ENCODE results near the gene SELENON. TPM values are rescaled to one million over a fixed set of nuclear protein-coding genes. Genes with fewer than 3 reads are reported as not detected.

SELENON gene
- polyA plus RNA-seq, 1 of the 3 experiments (the other 2 are of a cell fraction), result 56.2 TPM

DNA sequence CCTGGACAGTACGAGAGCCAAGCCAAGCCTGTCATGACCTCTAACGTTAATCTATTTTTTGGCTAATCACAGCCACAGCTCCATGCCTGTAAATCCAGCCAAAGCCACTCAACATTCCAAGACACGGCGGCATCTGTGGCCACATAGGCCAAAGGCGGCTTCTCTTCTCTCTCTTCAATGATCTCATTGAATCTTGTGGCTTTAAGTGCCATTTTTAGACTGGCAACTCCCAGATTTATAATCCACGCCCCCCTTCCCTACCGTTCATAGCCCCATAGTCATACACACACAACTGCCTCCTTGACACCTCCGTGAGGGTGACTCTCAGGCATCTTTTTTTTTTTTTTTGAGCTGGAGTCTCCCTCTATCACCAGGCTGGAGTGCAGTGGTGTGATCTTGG lies 5.7 kb upstream of the SELENON start:
- ChIA-PET CTCF (interaction anchor here (0.7 to 2.3 kb wide), 4 partner anchors 7 to 186 kb away, joined by 3 to 7 read pairs (median 3); no protein-coding TSS in a partner anchor), POLR2A (interaction anchor here (0.6 kb wide), 1 partner anchor 9 kb away, joined by 4 read pairs; no protein-coding TSS in a partner anchor)
- no peaks in the 10 kb centered on the region for H3F3A ChIP-seq (replicated peaks; ENCODE audit: insufficient read depth)
- H3K4me3 ChIP-seq (ENCODE audit: low read depth in 2 of 2, low read length in 1 of 2), result no peak overlapping the region
- H3K9me3 ChIP-seq, result no peaks in the 10 kb centered on the region
- H3K79me2 ChIP-seq (ENCODE audit: insufficient read depth), result no peaks in the 10 kb centered on the region
- peaks cover 0 to 16% of the 10 kb centered on the region in 2 experiments; a peak in 1 of 4 replicates for H3K4me1 ChIP-seq (ENCODE audit: control insufficient read depth in 1 of 2, insufficient read depth in 2 of 2, low read depth in 1 of 2, low read length in 1 of 2)
- H3K27ac ChIP-seq (ENCODE audit: low read depth in 2 of 2, low read length in 1 of 2), result no peak overlapping the region
- no peaks in the 10 kb centered on the region for H3K9me2 ChIP-seq
- no peak overlapping the region for H3K4me2 ChIP-seq
- no peak for DNase-seq
- no peaks in the 10 kb centered on the region for H4K20me1 ChIP-seq (ENCODE audit: insufficient read depth)
- TF ChIP-seq JUND (IDR thresholded peaks at IDR 0.05) (no peak), POLR2AphosphoS5 (IDR thresholded peaks at IDR 0.05; ENCODE audit: low read depth, low read length) (no peak), CHD2 (IDR thresholded peaks at IDR 0.05; ENCODE audit: low read length, partially characterized antibody) (no peak), FOXJ3 (CRISPR knock-in tag; IDR thresholded peaks at IDR 0.05) (no peak), RXRA (IDR thresholded peaks at IDR 0.05; ENCODE audit: borderline replicate concordance, low read depth) (no peak), EZH2phosphoT487 (IDR thresholded peaks at IDR 0.05; ENCODE audit: borderline replicate concordance, low read depth) (no peak), RAD21 (IDR thresholded peaks at IDR 0.05; ENCODE audit: low read length) (no peak), RFX5 (IDR thresholded peaks at IDR 0.05; ENCODE audit: low read length) (no peak)
- TF ChIP-seq, protein P1, sequence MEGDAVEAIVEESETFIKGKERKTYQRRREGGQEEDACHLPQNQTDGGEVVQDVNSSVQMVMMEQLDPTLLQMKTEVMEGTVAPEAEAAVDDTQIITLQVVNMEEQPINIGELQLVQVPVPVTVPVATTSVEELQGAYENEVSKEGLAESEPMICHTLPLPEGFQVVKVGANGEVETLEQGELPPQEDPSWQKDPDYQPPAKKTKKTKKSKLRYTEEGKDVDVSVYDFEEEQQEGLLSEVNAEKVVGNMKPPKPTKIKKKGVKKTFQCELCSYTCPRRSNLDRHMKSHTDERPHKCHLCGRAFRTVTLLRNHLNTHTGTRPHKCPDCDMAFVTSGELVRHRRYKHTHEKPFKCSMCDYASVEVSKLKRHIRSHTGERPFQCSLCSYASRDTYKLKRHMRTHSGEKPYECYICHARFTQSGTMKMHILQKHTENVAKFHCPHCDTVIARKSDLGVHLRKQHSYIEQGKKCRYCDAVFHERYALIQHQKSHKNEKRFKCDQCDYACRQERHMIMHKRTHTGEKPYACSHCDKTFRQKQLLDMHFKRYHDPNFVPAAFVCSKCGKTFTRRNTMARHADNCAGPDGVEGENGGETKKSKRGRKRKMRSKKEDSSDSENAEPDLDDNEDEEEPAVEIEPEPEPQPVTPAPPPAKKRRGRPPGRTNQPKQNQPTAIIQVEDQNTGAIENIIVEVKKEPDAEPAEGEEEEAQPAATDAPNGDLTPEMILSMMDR (IDR thresholded peaks at IDR 0.05), result no peak
- TF ChIP-seq, protein P2, sequence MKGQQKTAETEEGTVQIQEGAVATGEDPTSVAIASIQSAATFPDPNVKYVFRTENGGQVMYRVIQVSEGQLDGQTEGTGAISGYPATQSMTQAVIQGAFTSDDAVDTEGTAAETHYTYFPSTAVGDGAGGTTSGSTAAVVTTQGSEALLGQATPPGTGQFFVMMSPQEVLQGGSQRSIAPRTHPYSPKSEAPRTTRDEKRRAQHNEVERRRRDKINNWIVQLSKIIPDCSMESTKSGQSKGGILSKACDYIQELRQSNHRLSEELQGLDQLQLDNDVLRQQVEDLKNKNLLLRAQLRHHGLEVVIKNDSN (IDR thresholded peaks at IDR 0.05; ENCODE audit: borderline replicate concordance, low read depth), result no peak
- TF ChIP-seq, protein P3, sequence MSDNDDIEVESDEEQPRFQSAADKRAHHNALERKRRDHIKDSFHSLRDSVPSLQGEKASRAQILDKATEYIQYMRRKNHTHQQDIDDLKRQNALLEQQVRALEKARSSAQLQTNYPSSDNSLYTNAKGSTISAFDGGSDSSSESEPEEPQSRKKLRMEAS (IDR thresholded peaks at IDR 0.05; ENCODE audit: low read depth), result no peak
- no peaks in the 10 kb centered on the region for H3K36me3 ChIP-seq (replicated peaks in 1 of 2; ENCODE audit: control insufficient read depth in 1 of 2, insufficient read depth in 2 of 2, low read length in 1 of 2)
- H3K27me3 ChIP-seq (ENCODE audit: insufficient read depth), result peaks cover 5% of the 10 kb centered on the region; the same call in 1 of the 2 replicates
- H3K9ac ChIP-seq, result no peak overlapping the region
- 73% methylated on average over 8 of the region's 8 CpGs for WGBS (ENCODE audit: low lambda C conversion rate)
- no peak overlapping the region for H2AFZ ChIP-seq (ENCODE audit: low read depth)

DNA sequence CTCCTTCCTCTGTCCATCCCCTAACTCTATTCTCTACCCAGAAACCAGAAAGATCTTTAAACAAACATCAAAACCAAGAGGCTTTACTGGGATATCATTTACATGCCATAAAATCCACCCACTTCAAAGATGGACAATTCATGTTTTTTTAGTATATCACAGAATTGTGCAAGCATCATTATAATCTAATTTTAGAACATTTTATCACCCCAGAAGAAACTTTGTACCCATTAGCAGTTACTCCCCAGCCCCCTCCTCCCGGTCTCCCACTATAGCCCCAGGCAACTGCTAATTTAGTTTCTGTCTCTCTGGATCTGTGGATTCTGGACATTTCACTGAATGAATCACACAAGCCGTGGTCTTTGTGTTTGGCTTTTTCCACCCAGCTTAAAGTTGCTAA lies 4.8 kb upstream of the SELENON start:
- ChIA-PET POLR2A (interaction anchor here (0.7 kb wide), 1 partner anchor 13 kb away, joined by 4 read pairs; no protein-coding TSS in a partner anchor), CTCF (interaction anchor here (1.2 to 2.3 kb wide), 4 partner anchors 8 to 186 kb away, joined by 5 to 8 read pairs (median 6); no protein-coding TSS in a partner anchor)
- H4K20me1 ChIP-seq (ENCODE audit: insufficient read depth), result no peaks in the 10 kb centered on the region
- no peak for DNase-seq
- H3K9me2 ChIP-seq, result no peaks in the 10 kb centered on the region
- H3K4me1 ChIP-seq (ENCODE audit: control insufficient read depth in 1 of 2, insufficient read depth in 2 of 2, low read depth in 1 of 2, low read length in 1 of 2), result peaks cover 0 to 21% of the 10 kb centered on the region in 2 experiments; a peak in 1 of 4 replicates
- H3K79me2 ChIP-seq (ENCODE audit: insufficient read depth), result no peaks in the 10 kb centered on the region
- H3K9me3 ChIP-seq, result no peaks in the 10 kb centered on the region
- WGBS (ENCODE audit: low lambda C conversion rate), result 19% methylated on average over 2 of the region's 2 CpGs
- no peak overlapping the region for H3K4me3 ChIP-seq (ENCODE audit: low read depth in 2 of 2, low read length in 1 of 2)
- H3K36me3 ChIP-seq (replicated peaks in 1 of 2; ENCODE audit: control insufficient read depth in 1 of 2, insufficient read depth in 2 of 2, low read length in 1 of 2), result no peaks in the 10 kb centered on the region
- H3K4me2 ChIP-seq, result no peak overlapping the region
- no peak overlapping the region for H3K9ac ChIP-seq
- H3K27me3 ChIP-seq (ENCODE audit: insufficient read depth), result peaks cover 3% of the 10 kb centered on the region; the same call in 1 of the 2 replicates
- H3K27ac ChIP-seq (ENCODE audit: low read depth in 2 of 2, low read length in 1 of 2), result no peak overlapping the region
- TF ChIP-seq POLR2AphosphoS5 (IDR thresholded peaks at IDR 0.05; ENCODE audit: low read depth, low read length) (no peak), RAD21 (IDR thresholded peaks at IDR 0.05; ENCODE audit: low read length) (no peak), TCF12 (IDR thresholded peaks at IDR 0.05) (no peak), GABPA (IDR thresholded peaks at IDR 0.05; ENCODE audit: low read depth) (no peak), CHD2 (IDR thresholded peaks at IDR 0.05; ENCODE audit: low read length, partially characterized antibody) (no peak), RCOR1 (IDR thresholded peaks at IDR 0.05; ENCODE audit: low read length) (peak; percentile 10; the same call in 1 of the 2 replicates)
- TF ChIP-seq, protein P4, sequence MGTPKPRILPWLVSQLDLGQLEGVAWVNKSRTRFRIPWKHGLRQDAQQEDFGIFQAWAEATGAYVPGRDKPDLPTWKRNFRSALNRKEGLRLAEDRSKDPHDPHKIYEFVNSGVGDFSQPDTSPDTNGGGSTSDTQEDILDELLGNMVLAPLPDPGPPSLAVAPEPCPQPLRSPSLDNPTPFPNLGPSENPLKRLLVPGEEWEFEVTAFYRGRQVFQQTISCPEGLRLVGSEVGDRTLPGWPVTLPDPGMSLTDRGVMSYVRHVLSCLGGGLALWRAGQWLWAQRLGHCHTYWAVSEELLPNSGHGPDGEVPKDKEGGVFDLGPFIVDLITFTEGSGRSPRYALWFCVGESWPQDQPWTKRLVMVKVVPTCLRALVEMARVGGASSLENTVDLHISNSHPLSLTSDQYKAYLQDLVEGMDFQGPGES (IDR thresholded peaks at IDR 0.05; ENCODE audit: low read depth, low read length), result no peak
- TF ChIP-seq, protein P5, sequence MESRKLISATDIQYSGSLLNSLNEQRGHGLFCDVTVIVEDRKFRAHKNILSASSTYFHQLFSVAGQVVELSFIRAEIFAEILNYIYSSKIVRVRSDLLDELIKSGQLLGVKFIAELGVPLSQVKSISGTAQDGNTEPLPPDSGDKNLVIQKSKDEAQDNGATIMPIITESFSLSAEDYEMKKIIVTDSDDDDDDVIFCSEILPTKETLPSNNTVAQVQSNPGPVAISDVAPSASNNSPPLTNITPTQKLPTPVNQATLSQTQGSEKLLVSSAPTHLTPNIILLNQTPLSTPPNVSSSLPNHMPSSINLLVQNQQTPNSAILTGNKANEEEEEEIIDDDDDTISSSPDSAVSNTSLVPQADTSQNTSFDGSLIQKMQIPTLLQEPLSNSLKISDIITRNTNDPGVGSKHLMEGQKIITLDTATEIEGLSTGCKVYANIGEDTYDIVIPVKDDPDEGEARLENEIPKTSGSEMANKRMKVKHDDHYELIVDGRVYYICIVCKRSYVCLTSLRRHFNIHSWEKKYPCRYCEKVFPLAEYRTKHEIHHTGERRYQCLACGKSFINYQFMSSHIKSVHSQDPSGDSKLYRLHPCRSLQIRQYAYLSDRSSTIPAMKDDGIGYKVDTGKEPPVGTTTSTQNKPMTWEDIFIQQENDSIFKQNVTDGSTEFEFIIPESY (IDR thresholded peaks at IDR 0.05; ENCODE audit: borderline replicate concordance, low read depth), result no peak
- no peaks in the 10 kb centered on the region for H3F3A ChIP-seq (replicated peaks; ENCODE audit: insufficient read depth)
- H2AFZ ChIP-seq (ENCODE audit: low read depth), result no peak overlapping the region

Measured in SK-N-SH (cell line).